Central memory CD8-positive, alpha-beta T cell (primary cell): ENCODE data around the gene WDR54.
A peak's percentile ranks its signal among the peaks of the same experiment; 100 is the strongest.
"Not testable (repeated sequence)": the region's sequence is repeated elsewhere in the genome, so short reads cannot be mapped to it uniquely, and the experiment has no call there.

ENCODE experiments used
- ATAC-seq: fragments of 150-1000 bp; cut with Tn5 transposase; replicated peaks from 2 replicates; pipeline ENCODE4 v1.10.0; 2022; ENCODE audit warnings: mild to moderate bottlenecking, moderate FRiP score, moderate number of reproducible peaks; ENCODE audit not compliant: poor library complexity, severe bottlenecking; ENCODE audit errors: extremely low read depth
- DNase-seq, 2 donors: peaks; one replicate each; pipeline ENCODE4 v3.0.0; 2021; ENCODE audit warnings: low spot score in 2 of 2
- H3K27ac Mint-ChIP-seq: one replicate; pipeline ENCODE4 v1.8.0; 2022; ENCODE audit warnings: low read depth, mild to moderate bottlenecking, moderate library complexity, mixed read lengths
- H3K27me3 Mint-ChIP-seq: one replicate; pipeline ENCODE4 v1.8.0; 2022; ENCODE audit warnings: mixed read lengths
- H3K36me3 Mint-ChIP-seq: one replicate; pipeline ENCODE4 v1.8.0; 2022; ENCODE audit warnings: mild to moderate bottlenecking, moderate library complexity, mixed read lengths; ENCODE audit not compliant: insufficient read depth
- H3K4me1 Mint-ChIP-seq: one replicate; pipeline ENCODE4 v1.8.0; 2022; ENCODE audit warnings: mixed read lengths
- H3K4me3 Mint-ChIP-seq: one replicate; pipeline ENCODE4 v1.8.0; 2022; ENCODE audit warnings: mild to moderate bottlenecking, moderate library complexity, mixed read lengths
- H3K9me3 Mint-ChIP-seq: one replicate; pipeline ENCODE4 v1.8.0; 2022; ENCODE audit warnings: mixed read lengths

The WDR54 gene

DNA sequence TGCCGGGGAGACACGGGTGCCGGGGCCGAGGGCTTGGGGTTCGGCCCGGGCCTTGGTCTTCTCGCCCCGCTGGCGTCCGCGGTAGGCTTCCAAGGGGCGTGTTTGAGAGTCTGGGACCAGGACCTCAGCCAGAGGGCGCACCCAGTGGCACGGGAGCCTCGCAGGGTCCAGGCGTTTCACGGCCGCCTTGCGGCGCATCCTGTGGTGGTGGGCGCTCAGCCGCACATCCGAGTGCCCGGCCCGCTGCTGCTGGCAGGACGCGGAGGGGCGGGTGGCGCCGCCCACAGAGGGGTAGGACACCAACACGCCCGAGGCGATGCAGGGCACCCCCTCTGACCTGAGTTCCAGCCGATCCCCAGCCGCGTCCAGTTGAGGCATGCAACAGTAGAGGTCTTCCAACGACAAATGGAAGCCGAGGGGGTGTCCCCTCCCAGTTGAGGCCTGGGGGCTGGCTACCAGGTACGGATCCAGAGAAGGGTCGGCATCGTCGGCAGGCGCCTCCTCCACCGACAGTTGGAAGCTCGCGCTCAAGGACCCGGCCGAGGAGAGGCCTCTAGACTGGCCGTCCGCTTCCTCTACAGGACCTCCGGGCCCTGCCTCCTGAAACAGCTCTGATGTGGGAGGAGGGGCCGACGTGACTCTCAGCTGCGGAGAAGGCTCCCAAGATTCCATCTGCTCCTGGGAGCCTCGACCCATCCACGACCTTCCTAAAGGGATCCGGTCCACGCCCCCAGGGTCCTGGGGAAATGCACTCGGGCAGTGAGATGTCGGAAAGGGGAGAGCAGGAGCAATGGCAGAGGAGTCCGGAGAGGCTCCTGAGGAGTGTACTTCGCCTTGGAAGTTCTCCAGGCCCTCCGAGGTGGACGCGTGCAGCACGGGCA lies 6.4 kb upstream of the WDR54 start:
- Mint-ChIP-seq H3K4me3 (peak overlapping the region; percentile 44), H3K36me3 (peaks cover 4% of the 10 kb centered on the region), H3K27ac (peak overlapping the region; percentile 78), H3K27me3 (peaks cover 29% of the 10 kb centered on the region), H3K9me3 (no peaks in the 10 kb centered on the region), H3K4me1 (peaks cover 1% of the 10 kb centered on the region)
- no peak for ATAC-seq
- no peak for DNase-seq

DNA sequence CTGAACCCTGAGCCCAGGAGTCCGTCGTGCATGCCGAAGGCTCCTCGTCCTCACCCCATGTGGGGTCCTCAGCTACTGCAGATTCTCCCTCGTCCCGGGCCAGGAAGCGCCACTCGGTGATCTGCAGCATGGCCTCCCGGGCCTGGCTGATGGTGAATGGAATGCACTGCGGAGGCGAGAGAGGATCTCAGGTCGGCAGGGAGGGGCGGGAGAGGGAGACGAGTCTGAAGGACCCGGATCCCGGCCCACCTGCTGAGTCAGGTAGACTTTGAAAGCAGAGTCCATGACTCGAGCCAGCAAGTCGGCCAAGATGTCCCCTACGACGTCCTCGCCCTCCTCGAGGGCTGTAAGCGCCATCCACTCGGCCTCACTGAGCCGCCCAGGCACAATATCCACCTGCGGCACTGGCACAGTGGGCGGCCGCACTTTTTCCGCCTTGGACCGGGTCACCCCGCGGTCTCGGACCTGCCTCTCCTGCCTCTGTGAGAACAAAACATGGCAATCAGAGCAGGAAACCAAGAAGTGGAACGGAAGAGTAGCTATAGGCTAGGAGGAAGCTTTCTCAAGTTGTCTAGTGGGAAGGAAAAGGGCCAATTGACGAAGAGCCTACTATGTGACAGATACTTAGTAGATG lies 5.7 kb upstream of the WDR54 start:
- ATAC-seq: no peak

DNA sequence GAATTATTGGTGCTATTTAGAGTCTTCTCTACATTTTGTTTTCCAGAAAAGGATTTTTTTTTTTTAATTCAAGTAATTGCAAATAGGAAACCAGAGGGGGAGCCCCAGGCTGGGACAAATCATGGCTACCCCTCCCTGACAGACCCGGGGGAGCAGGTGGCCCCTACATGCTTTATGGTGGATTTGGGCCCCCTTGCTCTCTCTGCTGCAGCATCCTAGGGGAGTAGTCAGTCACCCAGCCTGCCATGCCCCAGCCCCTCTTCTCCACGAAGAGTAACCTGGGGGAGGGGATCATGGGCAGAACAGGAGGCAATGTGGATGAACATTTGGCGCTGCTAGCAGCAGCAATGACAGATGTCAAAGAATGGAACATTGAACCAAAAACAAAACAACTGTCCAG lies 4.8 kb upstream of the WDR54 start:
- Mint-ChIP-seq H3K27me3 (peaks cover 29% of the 10 kb centered on the region), H3K4me1 (peaks cover 14% of the 10 kb centered on the region), H3K9me3 (no peaks in the 10 kb centered on the region), H3K4me3 (no peak overlapping the region), H3K27ac (no peak overlapping the region), H3K36me3 (peaks cover 9% of the 10 kb centered on the region)
- no peak for ATAC-seq
- no peak for DNase-seq

More for the DNA sequence above, 5.7 kb upstream of the WDR54 start:
- DNase-seq: no peak
- peaks cover 6% of the 10 kb centered on the region for H3K4me1 Mint-ChIP-seq
- no peaks in the 10 kb centered on the region for H3K9me3 Mint-ChIP-seq
- no peak overlapping the region for H3K4me3 Mint-ChIP-seq
- H3K36me3 Mint-ChIP-seq: peaks cover 4% of the 10 kb centered on the region
- no peak overlapping the region for H3K27ac Mint-ChIP-seq
- peaks cover 29% of the 10 kb centered on the region for H3K27me3 Mint-ChIP-seq

DNA sequence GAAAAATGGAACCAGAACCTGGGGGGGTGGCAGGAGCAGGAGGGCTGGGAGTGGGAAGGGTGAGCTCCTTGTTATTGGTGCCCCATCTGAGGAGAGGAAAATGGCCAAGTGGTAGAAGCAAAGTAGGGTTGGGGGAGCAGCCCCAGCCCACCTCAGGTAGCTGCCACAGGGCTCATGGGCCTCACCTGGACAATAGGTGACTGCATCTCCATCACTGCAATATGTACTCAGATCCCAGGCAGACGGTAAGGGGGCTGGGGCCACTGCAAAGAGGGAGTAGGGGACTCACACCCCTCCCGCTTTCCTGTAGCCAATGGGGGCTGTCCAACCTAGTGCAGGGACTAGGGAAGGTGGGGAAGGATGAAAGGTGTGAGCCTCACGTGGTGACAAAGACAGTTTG lies 4.3 kb upstream of the WDR54 start:
- Mint-ChIP-seq H3K9me3 (no peaks in the 10 kb centered on the region), H3K4me3 (no peak overlapping the region), H3K36me3 (peaks cover 11% of the 10 kb centered on the region), H3K4me1 (peaks cover 18% of the 10 kb centered on the region), H3K27ac (no peak overlapping the region), H3K27me3 (peaks cover 27% of the 10 kb centered on the region)
- DNase-seq: no peak
- ATAC-seq: no peak

DNA sequence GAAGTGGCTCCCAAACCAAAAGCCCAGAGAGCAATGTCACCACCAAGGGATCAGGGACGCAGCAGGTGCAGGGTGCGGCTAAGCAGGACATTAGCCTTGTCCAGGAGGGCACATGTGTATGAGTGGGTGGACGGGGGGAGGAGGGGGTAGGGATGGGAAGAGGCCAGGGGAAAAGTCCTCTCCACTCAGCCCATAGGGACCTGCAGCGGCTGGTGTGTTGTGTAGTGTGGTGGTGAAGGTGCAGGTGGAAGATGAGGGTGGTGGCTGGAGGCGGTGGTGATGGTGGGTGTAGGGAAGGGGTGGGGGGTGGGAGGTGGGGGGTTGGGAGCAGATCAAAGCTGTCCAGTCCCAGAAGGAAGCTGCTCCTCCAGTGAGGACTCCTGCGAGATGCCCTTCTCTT lies 3.8 kb upstream of the WDR54 start:
- Mint-ChIP-seq H3K27me3 (peaks cover 21% of the 10 kb centered on the region), H3K4me3 (no peak overlapping the region), H3K36me3 (peaks cover 9% of the 10 kb centered on the region), H3K4me1 (peaks cover 22% of the 10 kb centered on the region), H3K27ac (no peak overlapping the region), H3K9me3 (no peaks in the 10 kb centered on the region)
- DNase-seq (no peak), ATAC-seq (no peak)

DNA sequence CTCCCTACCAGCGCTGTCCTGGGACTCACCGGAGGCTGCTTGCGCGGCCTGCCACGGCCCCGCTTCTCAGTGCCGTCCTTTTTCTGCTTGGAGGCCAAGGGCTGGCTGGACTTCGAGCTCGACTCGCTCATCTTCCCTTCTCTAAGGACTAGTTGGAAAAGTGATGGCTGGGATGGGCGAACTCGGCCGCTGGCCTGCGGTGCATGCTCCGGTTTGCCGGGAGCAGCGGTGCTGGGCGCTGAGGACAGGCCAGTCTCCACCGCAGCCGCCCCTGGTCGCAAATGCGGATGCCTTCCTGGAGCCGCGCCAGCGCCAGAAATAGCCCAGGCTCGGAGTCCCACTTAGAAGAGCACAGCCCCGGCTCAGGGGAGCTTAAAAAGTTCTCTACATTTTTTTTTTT lies 3.2 kb upstream of the WDR54 start:
- ATAC-seq (no peak), DNase-seq (no peak)
- peaks cover 16% of the 10 kb centered on the region for H3K27me3 Mint-ChIP-seq
- peaks cover 9% of the 10 kb centered on the region for H3K36me3 Mint-ChIP-seq
- H3K9me3 Mint-ChIP-seq: no peaks in the 10 kb centered on the region
- no peak overlapping the region for H3K27ac Mint-ChIP-seq
- H3K4me1 Mint-ChIP-seq: peaks cover 26% of the 10 kb centered on the region
- no peak overlapping the region for H3K4me3 Mint-ChIP-seq

DNA sequence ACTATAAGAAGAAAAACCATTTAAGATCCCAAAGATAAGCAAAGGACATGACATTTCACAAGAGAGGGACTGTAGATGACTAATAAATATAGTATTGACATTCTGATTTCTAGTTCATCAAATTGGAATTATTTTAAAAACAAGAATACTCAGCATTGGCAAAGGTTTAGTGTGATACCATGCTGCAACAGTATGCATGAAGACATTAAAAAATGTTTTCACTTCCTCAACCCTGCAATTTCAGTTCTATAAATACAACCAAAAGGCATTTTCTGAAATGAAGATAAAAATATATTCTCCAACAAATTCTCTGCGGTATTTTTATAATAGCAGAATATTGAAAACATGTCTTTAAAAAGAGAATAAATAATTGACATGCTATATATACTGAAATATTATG lies 2.2 kb upstream of the WDR54 start:
- DNase-seq: no peak
- Mint-ChIP-seq H3K36me3 (peaks cover 9% of the 10 kb centered on the region), H3K27ac (no peak overlapping the region), H3K27me3 (peaks cover 5% of the 10 kb centered on the region), H3K4me1 (peaks cover 26% of the 10 kb centered on the region), H3K4me3 (no peak overlapping the region), H3K9me3 (no peaks in the 10 kb centered on the region)
- no peak for ATAC-seq

DNA sequence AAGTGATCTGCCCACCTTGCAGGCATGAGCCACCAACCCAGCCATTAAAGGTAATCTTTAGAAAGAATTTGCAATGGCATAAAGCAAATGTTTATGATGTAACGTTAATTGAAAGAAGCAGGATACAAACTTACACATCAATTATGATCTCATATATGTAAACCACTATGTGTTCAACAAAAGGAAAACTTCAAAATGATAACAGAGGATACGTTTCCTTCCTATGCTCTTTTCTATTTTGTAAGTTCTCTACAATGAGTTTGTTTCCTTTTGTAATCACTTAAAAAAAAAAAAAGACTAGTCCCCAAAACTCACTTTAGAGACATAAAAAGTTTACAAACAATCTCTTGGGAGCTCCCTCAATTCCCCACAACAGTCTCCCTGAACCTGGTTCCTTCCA lies 1.5 kb upstream of the WDR54 start:
- H3K27me3 Mint-ChIP-seq: no peaks in the 10 kb centered on the region
- ATAC-seq (no peak), DNase-seq (no peak)
- H3K9me3 Mint-ChIP-seq: no peaks in the 10 kb centered on the region
- H3K27ac Mint-ChIP-seq: peak overlapping the region; percentile 100
- peak overlapping the region; percentile 10 for H3K4me3 Mint-ChIP-seq
- peaks cover 26% of the 10 kb centered on the region for H3K4me1 Mint-ChIP-seq
- H3K36me3 Mint-ChIP-seq: peaks cover 9% of the 10 kb centered on the region

DNA sequence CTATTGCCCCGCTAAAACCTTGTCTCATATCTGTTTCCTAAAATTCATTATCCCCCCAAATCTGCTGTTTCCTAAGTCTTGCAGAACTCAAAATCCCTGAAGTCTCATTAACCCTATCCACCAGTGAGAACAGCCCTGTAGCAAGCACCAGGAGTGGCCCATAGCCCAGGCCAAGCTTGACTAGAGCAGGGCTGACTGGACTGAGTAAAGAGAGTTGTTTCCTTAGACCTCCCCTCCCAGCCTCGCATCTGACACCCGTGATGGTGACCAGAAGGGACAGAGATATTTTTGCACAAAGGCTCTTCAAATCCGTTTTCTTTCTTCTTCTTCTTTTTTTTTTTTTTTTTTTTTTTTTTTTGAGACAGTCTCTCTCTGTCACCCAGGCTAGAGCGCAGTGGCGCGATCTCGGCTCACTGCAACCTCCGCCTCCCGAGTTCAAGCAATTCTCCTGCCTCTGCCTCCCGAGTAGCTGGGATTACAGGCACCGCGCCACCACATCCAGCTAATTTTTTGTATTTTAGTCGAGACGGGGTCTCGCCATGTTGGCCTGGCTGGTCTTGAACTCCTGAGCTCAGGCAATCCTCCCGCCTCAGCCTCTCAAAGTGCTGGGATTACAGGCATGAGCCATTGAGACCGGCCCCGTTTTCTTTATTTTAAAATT lies 957 bp upstream of the WDR54 start:
- Mint-ChIP-seq H3K27ac (peak overlapping the region; percentile 100), H3K4me1 (peaks cover 26% of the 10 kb centered on the region), H3K4me3 (peak overlapping the region; percentile 98)
- H3K36me3 Mint-ChIP-seq, DNase-seq, H3K9me3 Mint-ChIP-seq, H3K27me3 Mint-ChIP-seq, ATAC-seq: not testable (repeated sequence)

DNA sequence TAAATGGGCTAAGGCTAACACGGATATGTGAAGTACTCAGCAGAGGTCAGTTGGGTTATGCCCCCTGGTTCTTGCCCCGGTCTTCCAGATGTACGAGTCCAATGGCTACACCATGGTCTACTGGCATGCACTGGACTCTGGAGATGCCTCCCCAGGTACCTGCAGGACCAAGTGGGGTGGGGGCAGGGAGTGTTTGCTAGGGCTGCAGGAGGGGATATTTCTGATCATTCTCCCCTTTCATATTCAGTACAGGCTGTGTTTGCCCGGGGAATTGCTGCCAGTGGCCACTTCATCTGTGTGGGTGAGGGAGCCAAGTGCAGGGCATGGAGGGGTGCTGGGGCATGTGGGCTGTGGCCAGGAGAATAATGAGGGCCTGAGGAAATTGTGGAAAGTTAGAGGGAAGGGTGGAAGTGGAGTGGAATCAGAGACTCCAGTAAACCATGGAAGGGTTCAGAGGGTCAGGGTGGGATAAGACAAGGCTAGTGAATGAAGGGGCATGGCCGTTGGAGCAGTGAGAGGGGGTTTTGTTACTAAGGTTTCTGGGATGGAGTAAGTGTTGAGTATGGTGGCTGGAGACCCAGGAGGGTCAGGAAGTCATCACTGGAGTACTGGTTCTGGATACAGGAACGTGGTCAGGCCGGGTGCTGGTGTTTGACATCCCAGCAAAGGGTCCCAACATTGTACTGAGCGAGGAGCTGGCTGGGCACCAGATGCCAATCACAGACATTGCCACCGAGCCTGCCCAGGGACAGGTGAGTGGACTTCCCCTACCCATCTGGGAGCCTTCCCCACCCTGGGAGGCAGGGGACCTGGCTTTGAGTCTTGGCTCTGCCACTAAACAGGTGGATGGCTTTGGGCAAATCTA lies 1.9 kb downstream of the WDR54 start:
- Mint-ChIP-seq H3K27me3 (no peaks in the 10 kb centered on the region), H3K9me3 (no peaks in the 10 kb centered on the region), H3K27ac (peak overlapping the region; percentile 100), H3K36me3 (peaks cover 8% of the 10 kb centered on the region), H3K4me3 (peak overlapping the region; percentile 98), H3K4me1 (peaks cover 26% of the 10 kb centered on the region)
- ATAC-seq (no peak), DNase-seq (no peak)

DNA sequence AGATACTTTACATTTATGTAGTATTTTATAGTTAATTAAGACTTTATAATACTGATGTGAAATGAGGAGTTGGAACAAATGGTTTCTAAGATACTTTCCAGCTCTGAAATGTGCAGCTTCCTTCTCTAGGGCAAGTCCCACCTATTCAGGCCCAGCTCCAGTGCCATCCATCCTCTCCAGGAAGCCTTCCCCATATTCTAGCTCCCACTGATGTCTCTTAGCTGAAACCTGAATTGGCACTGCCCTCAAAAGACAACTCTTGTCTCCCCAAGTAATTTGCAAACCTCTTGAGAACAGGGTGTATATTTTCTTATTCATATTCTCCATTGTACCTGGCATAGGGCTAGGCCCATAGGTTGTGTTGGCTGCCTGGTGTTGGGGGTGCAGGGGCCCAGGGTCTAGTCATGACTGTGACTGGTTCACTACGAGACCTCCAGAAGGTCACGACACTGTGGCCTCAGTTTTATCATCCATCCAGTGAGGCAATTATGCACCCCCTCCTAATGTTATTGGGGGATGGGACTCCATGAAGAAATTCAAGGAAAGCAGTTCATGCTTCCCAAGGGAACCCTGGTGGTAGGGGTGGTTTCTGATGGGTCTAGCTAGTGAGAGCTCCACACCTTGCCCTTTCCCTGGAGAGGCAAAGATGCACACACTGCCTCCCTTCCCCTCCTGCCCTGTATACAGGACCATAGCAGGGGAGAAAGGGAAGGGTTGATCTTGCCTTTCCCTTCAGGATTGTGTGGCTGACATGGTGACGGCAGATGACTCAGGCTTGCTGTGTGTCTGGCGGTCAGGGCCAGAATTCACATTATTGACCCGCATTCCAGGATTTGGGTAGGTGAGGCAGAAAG lies 2.8 kb downstream of the WDR54 start:
- Mint-ChIP-seq H3K4me3 (no peak overlapping the region), H3K27ac (no peak overlapping the region), H3K27me3 (no peaks in the 10 kb centered on the region), H3K36me3 (peaks cover 9% of the 10 kb centered on the region), H3K9me3 (no peaks in the 10 kb centered on the region), H3K4me1 (peaks cover 26% of the 10 kb centered on the region)
- DNase-seq (no peak), ATAC-seq (no peak)
